Mucosa of stomach (tissue), 1 donor: Measurements from ENCODE around the gene ATP6V0D1.

Experiments used
- H3K27me3 ChIP-seq: one replicate; pipeline ENCODE4 v1.7.0; 2013; ENCODE audit warnings: mild to moderate bottlenecking, low read length; ENCODE audit not compliant: control insufficient read depth, insufficient read depth
- H3K36me3 ChIP-seq: one replicate; pipeline ENCODE4 v1.7.0; 2013; ENCODE audit warnings: low read length; ENCODE audit not compliant: control insufficient read depth, insufficient read depth
- H3K4me1 ChIP-seq: one replicate; pipeline ENCODE4 v1.7.0; 2013; ENCODE audit warnings: mild to moderate bottlenecking, low read length; ENCODE audit not compliant: control insufficient read depth, insufficient read depth
- H3K4me3 ChIP-seq: one replicate; pipeline ENCODE4 v1.7.0; 2013; ENCODE audit warnings: low read length
- H3K9ac ChIP-seq: one replicate; pipeline ENCODE4 v1.7.0; 2013; ENCODE audit warnings: mild to moderate bottlenecking, low read length, moderate library complexity
- H3K9me3 ChIP-seq: one replicate; pipeline ENCODE4 v1.7.0; 2013; ENCODE audit warnings: mild to moderate bottlenecking, low read length, moderate library complexity; ENCODE audit not compliant: control insufficient read depth
- donor health status: Pancreatic carcinoma.

ATP6V0D1 gene

DNA sequence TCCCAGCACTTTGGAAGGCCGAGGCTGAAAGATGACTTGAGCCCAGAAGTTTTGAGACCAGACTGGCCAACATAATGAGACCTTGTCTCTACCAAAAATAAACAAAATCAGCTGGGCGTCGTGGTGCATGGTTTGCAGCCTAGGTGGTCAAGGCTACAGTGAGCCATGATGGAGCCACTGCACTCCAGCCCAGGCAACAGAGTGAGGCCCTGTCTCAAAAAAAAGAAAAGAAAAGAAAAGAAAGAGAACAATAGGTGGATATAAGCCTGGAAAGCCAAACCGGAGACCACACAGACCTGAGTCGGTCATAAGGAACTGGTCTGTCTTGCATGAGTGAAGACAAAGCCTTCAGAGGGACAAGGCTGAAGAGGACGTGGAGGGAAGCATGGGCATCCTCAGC is 14.4 kb downstream of the ATP6V0D1 start:
- H3K9me3 ChIP-seq, result no peaks in the 10 kb centered on the region
- no peak overlapping the region for H3K4me3 ChIP-seq
- no peaks in the 10 kb centered on the region for H3K36me3 ChIP-seq
- H3K9ac ChIP-seq, result no peak overlapping the region
- peaks cover 37% of the 10 kb centered on the region for H3K4me1 ChIP-seq
- H3K27me3 ChIP-seq, result no peaks in the 10 kb centered on the region

DNA sequence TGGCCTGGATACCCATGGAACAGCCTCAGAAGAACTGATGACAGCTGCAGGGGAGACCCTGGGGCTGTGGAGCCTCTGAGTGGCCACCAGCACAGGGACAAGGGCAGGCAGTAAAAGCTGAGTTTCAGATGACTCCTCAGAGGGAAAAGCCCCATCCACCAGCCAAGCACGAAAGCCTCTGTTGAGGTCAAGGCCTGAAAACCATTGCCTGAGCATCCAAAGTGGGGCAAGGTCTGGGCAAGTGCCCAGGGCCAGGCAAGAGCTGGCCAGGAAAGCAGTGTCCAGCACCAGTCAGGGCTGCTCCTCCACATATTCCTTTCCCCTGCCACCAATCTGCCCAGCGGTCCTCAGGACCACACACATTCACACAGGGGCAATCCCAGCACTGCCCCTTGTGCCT is 16.4 kb downstream of the ATP6V0D1 start:
- H3K4me1 ChIP-seq, result peaks cover 57% of the 10 kb centered on the region
- no peak overlapping the region for H3K4me3 ChIP-seq
- no peaks in the 10 kb centered on the region for H3K9me3 ChIP-seq
- H3K36me3 ChIP-seq, result no peaks in the 10 kb centered on the region
- peak overlapping the region; percentile 22 for H3K9ac ChIP-seq
- H3K27me3 ChIP-seq, result no peaks in the 10 kb centered on the region

DNA sequence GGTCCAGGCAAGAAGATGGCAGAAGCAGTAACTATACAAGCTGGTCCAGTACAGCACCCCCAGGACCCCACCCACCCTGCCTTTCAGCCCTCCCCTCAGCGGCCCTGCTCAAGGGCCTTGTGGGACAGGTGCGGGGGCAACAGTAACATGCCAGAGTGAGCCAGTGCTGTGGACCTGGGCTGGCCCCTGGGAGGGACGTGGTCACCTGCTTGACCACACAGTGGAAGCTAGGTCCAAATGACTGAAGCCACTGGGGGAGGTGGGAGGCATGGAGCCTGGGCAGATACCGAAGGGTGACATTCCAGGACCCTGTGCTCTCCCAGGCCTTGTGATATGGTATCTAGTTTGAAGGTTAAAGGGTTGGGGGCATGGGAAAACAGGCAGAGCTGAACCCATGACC is 17.3 kb downstream of the ATP6V0D1 start:
- H3K27me3 ChIP-seq, result no peaks in the 10 kb centered on the region
- H3K9me3 ChIP-seq, result no peaks in the 10 kb centered on the region
- no peak overlapping the region for H3K4me3 ChIP-seq
- peaks cover 66% of the 10 kb centered on the region for H3K4me1 ChIP-seq
- H3K36me3 ChIP-seq, result no peaks in the 10 kb centered on the region
- peak overlapping the region; percentile 22 for H3K9ac ChIP-seq

DNA sequence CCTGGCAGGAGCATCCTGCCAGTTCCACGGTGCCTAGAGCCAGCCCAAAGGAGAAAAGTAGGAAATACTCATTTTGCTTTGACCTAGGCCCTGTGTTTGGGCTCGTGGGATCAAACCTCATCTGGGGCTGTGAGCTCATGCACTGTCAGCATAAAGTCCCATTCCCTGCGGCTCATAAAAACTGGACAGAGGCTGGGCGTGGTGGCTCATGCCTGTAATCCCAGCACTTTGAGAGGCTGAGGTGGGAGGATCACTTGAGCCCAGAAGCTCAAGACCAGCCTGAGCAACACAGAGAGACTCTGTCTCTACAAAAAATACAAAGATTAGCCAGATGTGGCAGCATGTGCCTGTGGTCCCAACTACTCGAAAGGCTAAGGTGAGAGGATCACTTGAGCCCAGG is 17.9 kb downstream of the ATP6V0D1 start:
- peak overlapping the region; percentile 76 for H3K9ac ChIP-seq
- H3K36me3 ChIP-seq, result no peaks in the 10 kb centered on the region
- H3K4me1 ChIP-seq, result peaks cover 72% of the 10 kb centered on the region
- H3K4me3 ChIP-seq, result no peak overlapping the region
- H3K9me3 ChIP-seq, result no peaks in the 10 kb centered on the region
- H3K27me3 ChIP-seq, result no peaks in the 10 kb centered on the region

DNA sequence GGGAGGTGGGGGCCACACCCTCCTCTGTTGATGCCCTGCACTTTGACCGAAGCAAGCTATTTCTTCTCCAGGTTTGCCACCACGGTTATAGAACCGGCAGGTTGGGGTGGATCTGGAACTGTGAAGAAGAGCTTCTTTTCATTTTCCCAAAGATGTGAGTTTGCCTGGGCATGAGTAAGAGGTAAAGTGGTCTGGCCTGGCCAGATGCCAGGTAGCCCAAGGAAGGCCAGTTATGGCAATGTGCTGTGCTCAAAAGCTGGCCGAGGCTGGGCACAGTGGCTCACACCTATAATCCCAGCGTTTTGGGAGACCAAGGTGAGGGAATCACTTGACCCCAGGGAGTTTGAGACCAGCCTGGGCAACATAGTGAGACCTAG is 18.7 kb downstream of the ATP6V0D1 start:
- H3K36me3 ChIP-seq, result no peaks in the 10 kb centered on the region
- H3K27me3 ChIP-seq, result no peaks in the 10 kb centered on the region
- H3K9me3 ChIP-seq, result no peaks in the 10 kb centered on the region
- no peak overlapping the region for H3K4me3 ChIP-seq
- peaks cover 80% of the 10 kb centered on the region for H3K4me1 ChIP-seq
- peak overlapping the region; percentile 76 for H3K9ac ChIP-seq

DNA sequence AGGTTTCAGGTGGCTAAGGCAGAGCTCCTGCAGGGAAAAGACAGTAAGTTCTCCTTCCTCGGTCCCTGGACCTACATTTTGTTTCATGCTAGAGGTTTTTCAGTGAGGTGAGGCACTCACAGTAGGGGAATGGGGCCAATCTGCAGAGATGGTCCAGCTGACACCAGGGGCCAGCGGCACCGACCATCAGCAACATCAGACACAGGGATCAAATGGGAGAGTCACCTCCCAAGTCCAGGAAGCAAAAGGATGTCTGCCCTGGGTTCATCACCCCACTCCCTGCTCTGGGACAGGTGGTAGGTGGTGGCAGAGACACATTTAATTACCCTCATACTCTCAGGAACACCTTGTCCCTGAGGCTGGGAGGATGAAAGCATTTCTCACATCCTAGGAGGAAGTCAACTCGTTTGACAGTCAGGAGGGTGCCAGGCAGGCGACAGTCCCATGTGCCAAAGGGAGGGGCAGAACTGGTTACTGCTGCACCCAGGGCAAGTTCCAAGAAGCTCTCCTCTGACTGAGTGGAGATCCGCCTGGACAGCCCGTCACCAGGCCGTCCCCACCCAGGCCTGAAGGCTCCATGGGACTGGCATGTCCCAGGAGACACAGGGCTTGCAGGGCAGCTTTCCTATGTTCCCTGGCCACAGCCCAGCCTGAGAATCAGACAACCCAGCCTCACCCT is 19.2 kb downstream of the ATP6V0D1 start:
- Histone ChIP-seq H3K9ac (peak overlapping the region; percentile 76), H3K9me3 (no peaks in the 10 kb centered on the region), H3K36me3 (no peaks in the 10 kb centered on the region), H3K4me3 (peak overlapping the region; percentile 35), H3K27me3 (no peaks in the 10 kb centered on the region), H3K4me1 (peaks cover 85% of the 10 kb centered on the region)

DNA sequence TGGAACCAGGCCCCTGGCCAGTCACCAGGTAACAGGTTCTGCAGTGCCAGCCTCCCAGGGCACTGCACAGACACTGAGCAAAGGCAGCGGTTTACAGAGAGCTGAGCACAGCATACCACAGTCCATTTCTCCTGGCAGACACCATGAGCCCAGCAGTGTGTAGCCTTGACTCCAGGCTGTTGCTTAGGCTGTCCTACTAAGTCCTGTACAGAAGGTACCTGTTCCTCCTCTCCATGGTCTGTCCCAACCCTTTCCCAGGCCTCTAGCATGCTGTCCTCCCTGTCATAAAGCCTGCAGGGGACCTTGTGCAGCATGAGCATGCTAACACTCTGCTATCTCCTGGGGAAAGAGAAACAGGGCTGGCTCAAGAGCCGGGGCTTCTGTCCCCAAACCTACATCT is 20.0 kb downstream of the ATP6V0D1 start:
- Histone ChIP-seq H3K27me3 (no peaks in the 10 kb centered on the region), H3K4me1 (peaks cover 90% of the 10 kb centered on the region), H3K9me3 (no peaks in the 10 kb centered on the region), H3K9ac (peak overlapping the region; percentile 65), H3K36me3 (no peaks in the 10 kb centered on the region), H3K4me3 (peak overlapping the region; percentile 35)

DNA sequence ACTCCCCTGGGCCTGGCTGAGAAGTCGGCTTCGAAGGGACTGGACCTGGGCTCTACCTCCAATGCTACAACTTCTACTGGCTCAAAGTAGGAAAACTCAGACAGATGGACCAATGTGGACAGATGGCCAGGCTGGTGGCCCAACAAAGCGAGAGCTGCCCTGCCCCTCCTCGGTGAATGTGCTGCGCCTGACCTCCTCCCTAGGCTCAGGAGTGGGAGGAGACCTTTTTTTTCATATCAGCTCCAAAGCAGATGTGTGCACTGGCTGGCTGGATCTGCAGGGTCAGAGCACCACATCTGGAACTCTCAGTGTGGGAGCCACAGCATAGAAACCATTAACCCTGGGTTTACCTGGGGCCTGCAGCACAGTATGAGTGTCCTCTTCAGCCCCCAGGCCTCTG is 20.8 kb downstream of the ATP6V0D1 start:
- H3K9ac ChIP-seq, result peak overlapping the region; percentile 65

DNA sequence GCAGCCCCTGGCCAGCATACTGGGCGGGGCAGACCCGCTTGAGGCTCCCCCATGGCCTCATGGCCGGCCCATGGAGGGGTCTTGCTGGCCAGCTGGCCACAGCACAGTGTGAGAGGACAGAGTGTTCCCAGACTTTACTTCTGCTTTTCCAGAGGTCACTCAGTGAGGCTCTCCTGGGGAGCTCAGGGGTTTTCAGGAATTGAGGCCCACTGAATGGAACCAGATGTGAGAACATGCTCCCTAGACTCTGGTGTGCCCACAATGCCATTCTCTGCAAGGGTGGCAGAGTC is 21.2 kb downstream of the ATP6V0D1 start:
- no peak overlapping the region for H3K4me3 ChIP-seq
- peak overlapping the region; percentile 65 for H3K9ac ChIP-seq
- H3K27me3 ChIP-seq, result no peaks in the 10 kb centered on the region
- H3K9me3 ChIP-seq, result no peaks in the 10 kb centered on the region
- peaks cover 86% of the 10 kb centered on the region for H3K4me1 ChIP-seq
- H3K36me3 ChIP-seq, result no peaks in the 10 kb centered on the region

More for the DNA sequence above, 20.8 kb downstream of the ATP6V0D1 start:
- Histone ChIP-seq H3K4me1 (peaks cover 84% of the 10 kb centered on the region), H3K4me3 (no peak overlapping the region), H3K27me3 (no peaks in the 10 kb centered on the region), H3K36me3 (no peaks in the 10 kb centered on the region), H3K9me3 (no peaks in the 10 kb centered on the region)

DNA sequence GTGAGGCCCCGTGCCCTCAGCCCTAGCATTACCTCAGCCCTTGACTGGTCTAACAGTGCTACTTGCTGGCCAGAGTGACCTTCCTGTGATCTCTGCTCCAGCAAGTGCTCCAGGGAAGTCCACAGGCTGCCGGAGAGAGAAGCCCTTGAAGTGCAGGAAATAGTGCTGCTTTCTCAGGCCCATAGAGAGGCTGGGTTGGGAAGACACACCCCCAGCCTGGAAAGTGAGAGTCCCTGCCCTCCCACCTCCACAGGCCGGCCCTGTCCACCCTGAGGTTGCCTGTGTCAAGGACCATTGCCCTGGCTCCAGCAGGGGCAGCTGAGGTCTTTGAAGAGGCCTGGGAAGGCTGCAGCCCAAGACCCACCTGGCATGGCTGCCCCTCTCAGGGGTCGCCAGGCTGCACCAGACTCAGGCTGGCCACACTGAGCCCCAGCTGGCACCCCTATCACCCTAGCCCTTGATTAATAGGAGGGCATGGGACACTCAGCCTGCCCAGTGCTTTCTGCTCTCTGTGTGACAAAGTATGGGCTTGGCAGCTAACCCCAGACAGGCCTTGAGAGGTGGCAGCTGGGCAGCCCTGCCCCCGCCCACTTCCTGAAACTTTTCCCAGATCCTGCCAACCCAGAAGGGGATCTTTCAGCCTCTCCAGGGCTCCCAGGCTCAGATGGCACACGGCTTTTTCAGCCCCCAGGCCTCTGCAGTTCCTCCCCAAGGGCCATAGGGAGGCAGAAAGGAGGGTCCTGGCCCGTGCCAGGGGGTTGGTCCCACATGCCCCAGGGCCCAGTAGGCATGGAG is 21.7 kb downstream of the ATP6V0D1 start:
- H3K4me3 ChIP-seq, result peak overlapping the region; percentile 17
- no peaks in the 10 kb centered on the region for H3K27me3 ChIP-seq
- no peaks in the 10 kb centered on the region for H3K36me3 ChIP-seq
- H3K9ac ChIP-seq, result peak overlapping the region; percentile 65
- H3K4me1 ChIP-seq, result peaks cover 88% of the 10 kb centered on the region
- no peaks in the 10 kb centered on the region for H3K9me3 ChIP-seq

DNA sequence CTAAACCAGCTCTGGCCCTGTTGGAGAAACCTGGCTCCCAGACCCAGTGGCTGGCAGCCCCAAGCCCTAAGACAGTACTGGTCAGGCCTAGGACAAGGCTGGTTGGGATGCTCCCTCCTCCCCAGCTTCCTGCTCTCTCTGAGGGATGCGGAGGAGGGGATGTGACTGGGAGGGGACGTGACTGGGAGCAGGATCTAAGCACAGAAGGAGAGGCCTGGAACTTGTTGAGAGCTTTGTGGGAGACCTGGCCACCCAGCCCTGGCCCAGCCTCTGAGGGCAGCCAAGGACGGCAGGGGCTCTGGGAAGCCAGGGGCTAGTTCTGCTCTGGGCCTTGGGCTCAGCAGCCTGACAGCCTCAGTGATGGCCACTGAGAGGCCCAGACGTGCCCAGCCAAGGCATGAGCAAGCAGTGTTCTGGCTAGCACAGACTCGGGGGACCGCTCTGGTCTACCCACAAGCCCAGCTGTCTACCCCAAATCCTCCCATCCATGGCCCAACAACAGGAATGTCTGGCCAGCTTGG is 22.8 kb downstream of the ATP6V0D1 start:
- no peaks in the 10 kb centered on the region for H3K36me3 ChIP-seq
- peaks cover 81% of the 10 kb centered on the region for H3K4me1 ChIP-seq
- peak overlapping the region; percentile 65 for H3K9ac ChIP-seq
- H3K4me3 ChIP-seq, result peak overlapping the region; percentile 17
- H3K9me3 ChIP-seq, result no peaks in the 10 kb centered on the region
- H3K27me3 ChIP-seq, result no peaks in the 10 kb centered on the region

DNA sequence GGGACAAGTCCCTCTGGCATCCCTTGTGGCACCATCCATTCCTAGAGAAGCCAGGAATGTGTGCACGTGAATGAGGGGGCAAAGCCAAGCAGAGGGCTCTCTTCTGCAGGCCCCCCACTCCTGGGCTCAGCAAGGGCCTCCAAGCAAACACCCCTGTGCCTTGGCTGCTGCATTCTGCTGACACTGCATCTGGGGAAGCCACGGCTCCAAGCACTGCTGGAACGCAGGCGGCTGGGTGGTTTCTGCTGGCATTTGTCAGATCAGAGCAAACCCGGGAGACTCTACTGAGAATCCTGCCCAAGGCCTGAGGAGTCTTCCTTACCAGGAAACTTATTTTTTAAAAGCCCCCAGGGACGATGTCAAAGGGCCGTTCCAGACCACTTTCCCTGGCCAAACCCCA is 23.3 kb downstream of the ATP6V0D1 start:
- Histone ChIP-seq H3K9me3 (no peaks in the 10 kb centered on the region), H3K4me3 (no peak overlapping the region), H3K36me3 (no peaks in the 10 kb centered on the region), H3K9ac (peak overlapping the region; percentile 65), H3K27me3 (no peaks in the 10 kb centered on the region), H3K4me1 (peaks cover 80% of the 10 kb centered on the region)
